ENCODE data around the gene GRHL1. TPM values are rescaled to one million over a fixed set of nuclear protein-coding genes. Genes with fewer than 3 reads are reported as not detected.

The GRHL1 gene
- total and polyA plus RNA-seq, 2 donors (not counting 1 experiment from before 2014, with no cell fraction given): 0.25 to 0.76 TPM

- DNase-seq (no peak), ATAC-seq (ENCODE audit: low read depth) (no peak)
- Histone ChIP-seq H3K36me3 (replicated peaks in 1 of 2; ENCODE audit: control extremely low read depth in 1 of 2, control insufficient read depth in 1 of 2, extremely low read depth in 1 of 2, insufficient read depth in 2 of 2, low read length in 1 of 2) (no peaks in the 10 kb centered on the region), H3K4me1 (ENCODE audit: control insufficient read depth in 2 of 2, insufficient read depth in 2 of 2, low read length in 2 of 2) (no peaks in the 10 kb centered on the region), H3K4me3 (ENCODE audit: control extremely low read depth in 1 of 5, extremely low read depth in 1 of 5, insufficient read depth in 1 of 5, low read depth in 2 of 5, low read length in 4 of 5) (no peak overlapping the region), H3K79me2 (ENCODE audit: control insufficient read depth, insufficient read depth, low read length) (no peaks in the 10 kb centered on the region), H4K20me1 (ENCODE audit: control insufficient read depth, insufficient read depth, low read length, poor library complexity, severe bottlenecking) (no peaks in the 10 kb centered on the region), H3K9me3 (ENCODE audit: control extremely low read depth in 1 of 3, control insufficient read depth in 2 of 3, insufficient read depth in 1 of 3, low read length in 2 of 3) (peaks cover 0 to 10% (median 0%) of the 10 kb centered on the region in 3 donors), H3K27ac (ENCODE audit: low read length in 2 of 2) (no peak overlapping the region), H3K9ac (ENCODE audit: low read length) (no peak overlapping the region), H3K4me2 (replicated peaks; ENCODE audit: low read depth, low read length, poor library complexity, severe bottlenecking) (no peak overlapping the region), H2AFZ (ENCODE audit: insufficient read depth, low read depth, low read length, poor library complexity, severe bottlenecking) (no peak overlapping the region), H3K27me3 (replicated peaks in 1 of 4; ENCODE audit: control extremely low read depth in 1 of 4, control insufficient read depth in 3 of 4, insufficient read depth in 4 of 4, low read length in 3 of 4) (peaks cover 0 to 10% (median 0%) of the 10 kb centered on the region in 4 experiments)
- Mint-ChIP-seq H3K27me3 (no peaks in the 10 kb centered on the region), H3K27ac (no peak overlapping the region), H3K4me3 (no peak overlapping the region), H3K4me1 (no peaks in the 10 kb centered on the region), H3K9me3 (ENCODE audit: insufficient read depth) (no peaks in the 10 kb centered on the region)
- ChIA-PET CTCF (no interaction called here), POLR2A (no interaction called here)
- WGBS (ENCODE audit: insufficient coverage): 94% methylated on average over 5 of the region's 9 CpGs
- intact Hi-C loops (cut with micrococcal nuclease): no loop called here
- no peak for TF ChIP-seq EZH2 (IDR thresholded peaks at IDR 0.05; ENCODE audit: borderline replicate concordance, insufficient read depth, low read depth, low read length, poor library complexity, severe bottlenecking)
Observed at GRCh38 chr2:10002681-10003080, 51.2 kb downstream of the GRHL1 start.

- Histone ChIP-seq H3K4me1 (ENCODE audit: control insufficient read depth in 2 of 2, insufficient read depth in 2 of 2, low read length in 2 of 2) (no peaks in the 10 kb centered on the region), H3K4me2 (replicated peaks; ENCODE audit: low read depth, low read length, poor library complexity, severe bottlenecking) (no peak overlapping the region), H3K9ac (ENCODE audit: low read length) (no peak overlapping the region), H3K27ac (ENCODE audit: low read length in 2 of 2) (no peak overlapping the region), H2AFZ (ENCODE audit: insufficient read depth, low read depth, low read length, poor library complexity, severe bottlenecking) (no peak overlapping the region), H3K9me3 (ENCODE audit: control extremely low read depth in 1 of 3, control insufficient read depth in 2 of 3, insufficient read depth in 1 of 3, low read length in 2 of 3) (peaks cover 0 to 8% (median 0%) of the 10 kb centered on the region in 3 donors), H3K79me2 (ENCODE audit: control insufficient read depth, insufficient read depth, low read length) (no peaks in the 10 kb centered on the region), H3K36me3 (replicated peaks in 1 of 2; ENCODE audit: control extremely low read depth in 1 of 2, control insufficient read depth in 1 of 2, extremely low read depth in 1 of 2, insufficient read depth in 2 of 2, low read length in 1 of 2) (no peaks in the 10 kb centered on the region), H4K20me1 (ENCODE audit: control insufficient read depth, insufficient read depth, low read length, poor library complexity, severe bottlenecking) (no peaks in the 10 kb centered on the region), H3K4me3 (ENCODE audit: control extremely low read depth in 1 of 5, extremely low read depth in 1 of 5, insufficient read depth in 1 of 5, low read depth in 2 of 5, low read length in 4 of 5) (no peak overlapping the region), H3K27me3 (replicated peaks in 1 of 4; ENCODE audit: control extremely low read depth in 1 of 4, control insufficient read depth in 3 of 4, insufficient read depth in 4 of 4, low read length in 3 of 4) (peaks cover 0 to 10% (median 0%) of the 10 kb centered on the region in 4 experiments)
- no peak for TF ChIP-seq EZH2 (IDR thresholded peaks at IDR 0.05; ENCODE audit: borderline replicate concordance, insufficient read depth, low read depth, low read length, poor library complexity, severe bottlenecking)
- TF ChIP-seq, protein P1, sequence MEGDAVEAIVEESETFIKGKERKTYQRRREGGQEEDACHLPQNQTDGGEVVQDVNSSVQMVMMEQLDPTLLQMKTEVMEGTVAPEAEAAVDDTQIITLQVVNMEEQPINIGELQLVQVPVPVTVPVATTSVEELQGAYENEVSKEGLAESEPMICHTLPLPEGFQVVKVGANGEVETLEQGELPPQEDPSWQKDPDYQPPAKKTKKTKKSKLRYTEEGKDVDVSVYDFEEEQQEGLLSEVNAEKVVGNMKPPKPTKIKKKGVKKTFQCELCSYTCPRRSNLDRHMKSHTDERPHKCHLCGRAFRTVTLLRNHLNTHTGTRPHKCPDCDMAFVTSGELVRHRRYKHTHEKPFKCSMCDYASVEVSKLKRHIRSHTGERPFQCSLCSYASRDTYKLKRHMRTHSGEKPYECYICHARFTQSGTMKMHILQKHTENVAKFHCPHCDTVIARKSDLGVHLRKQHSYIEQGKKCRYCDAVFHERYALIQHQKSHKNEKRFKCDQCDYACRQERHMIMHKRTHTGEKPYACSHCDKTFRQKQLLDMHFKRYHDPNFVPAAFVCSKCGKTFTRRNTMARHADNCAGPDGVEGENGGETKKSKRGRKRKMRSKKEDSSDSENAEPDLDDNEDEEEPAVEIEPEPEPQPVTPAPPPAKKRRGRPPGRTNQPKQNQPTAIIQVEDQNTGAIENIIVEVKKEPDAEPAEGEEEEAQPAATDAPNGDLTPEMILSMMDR (IDR thresholded peaks at IDR 0.05): no peak
- Mint-ChIP-seq H3K27ac (no peak overlapping the region), H3K4me1 (no peaks in the 10 kb centered on the region), H3K4me3 (no peak overlapping the region), H3K9me3 (ENCODE audit: insufficient read depth) (no peaks in the 10 kb centered on the region), H3K27me3 (no peaks in the 10 kb centered on the region)
- WGBS (ENCODE audit: insufficient coverage): 95% methylated on average over 17 of the region's 20 CpGs
- POLR2A ChIA-PET: no interaction called here
- DNase-seq (no peak), ATAC-seq (ENCODE audit: low read depth) (no peak)
- intact Hi-C loops (cut with micrococcal nuclease): no loop called here
- CTCF ChIA-PET: no interaction called here
Observed at GRCh38 chr2:10003206-10004125, 52.0 kb downstream of the GRHL1 start.
